ENCODE results near the gene GPRIN3.

GRCh38 chr4:89204624-89205023, 103.0 kb downstream of the GPRIN3 start:
- TF ChIP-seq EZH2phosphoT487 (IDR thresholded peaks at IDR 0.05; ENCODE audit: unreplicated experiment), result no peak
- no peak for TF ChIP-seq POLR2AphosphoS5 (IDR thresholded peaks at IDR 0.05; ENCODE audit: low read depth)

Measured in GM23338 (cell line).